ENCODE measurements around the gene APLN.

Gene APLN

GRCh38 chrX:129659861-129660260 is 5.1 kb upstream of the APLN start:
- no peak for DNase-seq

DNA sequence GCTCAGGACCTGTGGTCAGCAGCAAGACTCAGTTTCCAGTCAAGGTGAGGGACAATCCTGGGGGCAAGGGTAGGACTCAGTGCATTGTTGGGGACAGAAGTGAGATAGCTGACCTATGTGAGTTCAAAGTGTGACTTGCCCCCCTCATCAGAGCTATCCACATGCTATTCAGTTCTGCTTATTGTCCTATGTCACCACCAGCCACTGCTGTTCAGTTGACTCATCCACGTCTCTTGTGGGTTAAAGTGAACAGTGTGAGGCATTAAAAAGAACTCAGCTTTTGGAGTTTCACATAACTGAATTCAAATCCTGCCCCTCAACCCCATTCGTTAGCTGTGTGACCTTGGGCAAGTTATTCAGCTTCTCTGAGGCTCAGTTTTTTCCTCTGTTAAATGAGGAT is 4.4 kb upstream of the APLN start:
- DNase-seq = no peak

GRCh38 chrX:129658429-129658828 is 3.7 kb upstream of the APLN start:
- DNase-seq = no peak

DNA sequence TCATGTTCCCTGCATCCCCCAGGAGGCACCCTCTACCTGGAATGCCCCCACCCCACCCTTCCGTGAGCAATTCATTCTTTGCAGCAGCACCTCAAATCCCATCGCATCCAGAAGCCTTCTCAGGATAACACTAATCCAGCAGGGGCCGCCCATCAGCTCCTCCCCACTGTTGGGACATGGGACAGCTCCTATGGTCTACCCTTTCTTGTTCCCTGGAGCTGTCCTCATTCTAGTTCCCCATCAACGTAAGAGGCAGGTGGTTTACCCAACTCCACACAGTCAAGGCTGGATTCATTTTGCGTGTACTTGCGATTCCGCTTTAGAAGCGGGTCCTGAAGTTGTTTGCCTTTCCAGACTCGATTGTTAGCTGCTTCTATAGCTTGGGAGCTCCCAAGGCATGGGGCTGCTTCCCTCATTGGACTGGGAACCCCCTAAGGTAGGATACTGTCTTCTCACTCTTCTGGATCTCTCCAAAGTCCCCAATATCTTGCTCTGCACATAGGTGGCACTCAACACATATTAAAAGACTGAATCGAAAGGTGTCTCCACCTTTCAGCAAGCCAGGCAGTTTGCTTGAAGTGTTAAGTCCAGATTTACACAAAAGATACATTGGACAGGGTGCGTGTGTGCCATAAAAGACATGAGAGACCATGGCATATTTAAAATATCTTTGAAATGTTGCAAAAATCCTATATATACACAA is 942 bp upstream of the APLN start:
- no peak for DNase-seq

DNA sequence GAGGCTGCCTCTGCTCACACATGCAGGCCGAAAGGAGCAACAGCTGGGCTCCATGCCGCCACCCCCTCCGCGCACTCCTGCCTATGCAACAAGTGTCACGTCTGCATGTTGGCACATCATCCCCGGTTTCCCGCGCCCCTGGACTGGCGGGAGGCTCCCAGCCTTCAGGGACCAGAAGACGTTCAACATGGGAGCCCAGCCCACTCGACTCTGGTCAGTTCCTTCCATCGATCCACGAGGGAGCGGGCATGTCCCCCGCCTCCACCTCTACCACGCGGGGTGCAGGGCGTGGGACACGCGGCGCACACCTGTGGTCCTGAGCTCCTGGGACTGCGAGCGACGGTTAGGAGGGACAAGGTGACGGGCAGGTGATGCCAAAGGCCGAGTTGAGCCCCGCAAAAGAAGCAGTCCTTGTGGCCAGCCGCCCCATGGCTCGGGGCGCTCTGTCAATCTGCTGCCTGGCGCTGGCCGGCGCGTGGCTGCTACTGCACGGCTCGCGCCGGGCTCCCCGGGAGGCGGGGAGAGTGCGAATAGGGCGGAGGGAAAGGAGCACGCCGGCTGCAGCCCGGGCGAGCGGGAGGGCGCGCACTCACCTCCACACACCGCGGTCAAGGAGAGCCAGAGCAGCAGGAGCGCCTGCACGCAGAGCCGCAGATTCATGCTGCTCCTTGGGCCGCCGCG is 645 bp downstream of the APLN start:
- no peak for DNase-seq

- DNase-seq = no peak
These were observed 1.4 kb downstream of the APLN start for GRCh38 chrX:129653181-129653970.

GRCh38 chrX:129652565-129653169 is 2.1 kb downstream of the APLN start:
- DNase-seq = no peak

- DNase-seq = no peak
These were observed 2.8 kb downstream of the APLN start for GRCh38 chrX:129651756-129652564.

DNA sequence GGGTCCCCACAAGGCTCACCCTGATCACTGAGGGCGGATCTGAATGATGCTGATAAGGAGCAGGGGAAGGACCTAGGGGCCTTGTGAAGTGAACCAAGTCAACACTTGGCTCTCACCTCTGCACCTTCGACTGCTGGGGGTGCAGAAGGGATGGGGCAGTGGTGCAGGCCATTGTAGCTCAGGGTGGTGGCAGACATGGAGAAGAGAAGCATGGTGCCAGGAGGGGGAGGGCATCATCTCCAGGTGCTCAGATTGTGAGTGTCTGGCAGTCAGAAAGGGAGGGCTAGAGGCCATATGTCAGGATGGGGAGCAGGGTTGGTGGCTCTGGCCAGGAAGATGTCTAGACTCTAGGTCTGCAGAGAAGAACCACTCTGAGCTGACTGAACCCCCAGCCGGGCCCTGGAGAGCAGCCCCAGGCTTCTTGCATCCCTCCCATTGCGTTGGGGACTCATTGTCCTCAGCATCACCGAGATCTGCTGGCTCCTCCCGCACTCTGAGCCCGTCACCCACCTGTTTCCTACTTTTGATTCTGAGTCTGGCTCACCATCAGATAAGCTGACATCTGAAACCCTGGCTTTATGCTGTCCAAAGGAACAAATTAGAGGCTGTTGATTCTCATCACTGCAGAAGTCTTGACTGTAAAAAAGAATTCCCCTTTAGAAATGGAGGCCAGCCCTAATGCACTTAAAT is 3.8 kb downstream of the APLN start:
- DNase-seq = no peak

DNA sequence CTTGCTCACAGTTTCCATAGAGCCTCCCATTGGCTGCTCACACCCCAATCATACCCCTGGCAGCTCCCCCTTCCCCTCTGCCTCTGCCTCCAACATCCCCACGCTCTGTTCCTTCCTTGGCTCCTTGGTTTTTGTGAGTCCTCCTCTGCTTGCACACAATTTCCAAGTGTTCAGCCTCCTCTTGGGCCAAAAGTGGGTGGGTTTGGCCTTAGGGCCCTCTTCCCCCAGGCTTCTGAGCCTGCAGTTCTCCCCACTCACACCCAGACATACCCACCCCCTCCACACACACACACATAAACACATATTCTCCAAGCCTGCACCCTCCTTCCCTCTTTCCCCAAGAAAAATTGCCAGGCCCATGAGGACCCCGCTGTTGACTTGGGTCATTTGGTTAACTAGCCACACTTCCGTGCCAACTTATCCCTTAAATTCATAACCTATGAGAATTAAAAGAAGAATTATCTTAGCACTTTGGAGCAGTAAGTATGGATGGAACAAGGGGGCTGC is 4.5 kb downstream of the APLN start:
- no peak for DNase-seq

GRCh38 chrX:129649268-129650182 is 5.2 kb downstream of the APLN start:
- no peak for DNase-seq

GRCh38 chrX:129648514-129649267 is 6.1 kb downstream of the APLN start:
- no peak for DNase-seq

DNA sequence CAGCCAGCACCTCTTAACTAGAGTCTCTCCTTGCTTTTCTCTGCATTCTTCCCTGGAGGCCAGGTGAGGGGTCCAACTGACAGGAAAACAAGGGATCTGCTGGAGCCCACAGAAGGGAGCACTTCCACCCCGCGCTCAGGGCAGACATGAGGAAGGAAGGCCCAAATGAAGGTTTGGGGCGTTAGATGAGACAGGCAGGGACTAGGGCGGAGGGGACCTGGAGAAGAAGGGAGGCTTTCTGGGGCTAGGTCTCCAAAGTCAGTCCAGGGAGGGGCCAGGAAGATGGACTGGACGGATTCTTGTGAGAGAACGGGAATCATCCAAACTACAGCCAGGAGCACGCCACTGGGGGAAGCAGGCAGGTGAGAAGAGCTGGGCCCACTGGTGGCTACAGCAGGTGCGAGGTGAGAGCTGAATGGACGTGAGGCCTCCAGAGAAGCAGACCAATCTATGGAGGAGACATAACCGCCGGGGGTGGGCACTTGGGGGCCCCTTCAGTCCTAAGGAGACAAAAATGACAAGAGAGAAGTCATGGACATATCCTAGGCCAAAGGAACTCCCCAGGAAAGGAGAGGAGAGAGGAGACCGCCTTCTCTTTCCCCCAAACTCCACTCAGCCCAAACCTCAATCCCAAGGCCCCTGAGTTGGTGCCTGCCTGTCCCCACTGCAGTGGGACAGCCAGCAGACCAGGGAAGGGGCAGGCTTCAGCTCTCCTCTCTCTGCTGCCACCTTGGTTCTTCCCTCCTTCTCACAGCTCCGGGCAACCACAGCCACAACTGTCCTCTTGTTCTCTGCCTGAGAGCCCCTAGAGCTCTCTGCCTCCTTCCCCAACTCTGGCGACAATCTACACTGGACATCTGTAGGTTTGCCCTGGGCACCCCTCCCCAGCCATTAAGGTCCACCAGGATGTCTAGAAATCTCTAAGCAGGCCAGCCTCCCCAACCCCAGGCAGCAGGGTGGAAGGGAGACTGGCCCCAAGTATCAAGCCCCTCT is 7.0 kb downstream of the APLN start:
- no peak for DNase-seq

DNA sequence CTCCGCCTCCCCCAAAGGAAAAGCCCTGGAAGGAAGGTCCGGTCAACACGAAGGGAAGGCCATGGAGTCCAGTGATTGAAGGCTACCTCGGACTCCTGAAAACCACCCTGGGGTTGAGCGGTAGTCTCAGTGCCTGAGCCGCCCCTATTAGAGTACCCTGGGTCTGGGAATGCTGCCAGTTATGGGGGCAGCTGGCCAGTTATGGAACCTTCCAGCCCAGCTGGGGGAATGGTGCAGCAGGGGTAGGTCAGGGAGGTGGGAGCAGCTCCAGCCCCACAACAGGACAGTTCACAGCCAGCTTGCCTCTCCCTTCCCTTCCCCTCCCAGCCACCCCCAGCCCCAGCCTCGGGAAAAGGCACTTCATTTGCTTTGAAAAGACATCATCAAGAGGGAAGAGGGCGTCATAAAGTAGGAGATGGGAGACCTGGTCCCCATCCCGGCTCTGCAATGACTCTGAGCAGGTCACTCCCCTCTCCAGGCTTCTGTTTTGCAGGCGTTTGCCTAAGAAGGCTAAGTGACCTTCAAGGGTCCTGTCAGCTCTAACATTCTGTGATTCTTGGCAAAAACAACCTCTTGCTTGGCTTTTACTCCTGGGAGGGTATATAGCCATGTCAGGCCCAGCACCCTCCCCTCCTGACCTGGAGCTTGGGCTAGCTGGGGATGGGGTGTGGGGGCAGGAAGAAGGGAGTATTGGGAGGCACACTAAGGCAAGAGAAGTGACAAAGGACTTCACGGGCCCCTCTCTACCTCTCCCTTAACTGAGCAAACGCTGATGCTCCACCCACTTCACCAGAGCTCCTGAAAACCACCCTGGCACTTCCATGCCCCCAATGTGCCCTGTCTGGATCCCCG is 8.0 kb downstream of the APLN start:
- DNase-seq = no peak

DNA sequence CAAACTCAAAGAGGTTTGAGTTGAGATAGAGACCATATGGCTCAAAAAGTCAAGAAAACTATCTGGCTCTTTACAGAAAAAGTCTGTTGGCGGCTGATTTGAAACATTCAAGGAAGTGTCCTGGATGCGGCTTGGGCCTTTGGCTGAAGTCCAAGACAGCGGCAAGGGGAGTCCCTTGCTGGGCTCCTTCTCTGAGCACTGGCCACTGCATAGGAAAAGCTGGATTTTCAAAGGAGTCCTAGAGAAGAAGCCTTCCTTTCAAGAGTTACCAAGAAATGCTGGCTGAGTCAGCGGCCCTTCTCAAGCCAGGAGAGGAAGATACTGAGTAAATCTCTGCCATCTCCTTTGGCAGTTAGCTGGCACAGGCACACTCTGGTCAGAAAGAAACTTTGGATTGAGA is 12.1 kb downstream of the APLN start:
- DNase-seq = no peak

DNA sequence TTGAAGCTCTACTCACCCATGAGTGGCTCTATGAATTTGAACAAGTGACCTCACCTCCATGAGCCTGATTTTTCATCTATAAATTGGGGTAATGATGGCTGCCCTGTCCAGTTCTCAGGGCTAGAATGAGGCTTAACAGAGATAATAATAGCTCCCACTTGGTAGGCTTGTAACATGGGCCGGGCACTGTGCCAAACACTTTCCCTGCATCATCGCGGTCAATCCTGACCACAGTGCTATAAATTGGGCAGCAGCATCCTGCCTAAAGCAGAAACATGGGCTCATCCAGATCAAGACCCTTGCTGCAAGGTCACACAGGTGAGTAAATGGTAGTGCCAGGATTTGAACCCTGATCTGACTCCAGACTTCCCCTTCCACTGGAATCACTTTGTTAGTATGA is 12.8 kb downstream of the APLN start:
- DNase-seq = no peak

DNA sequence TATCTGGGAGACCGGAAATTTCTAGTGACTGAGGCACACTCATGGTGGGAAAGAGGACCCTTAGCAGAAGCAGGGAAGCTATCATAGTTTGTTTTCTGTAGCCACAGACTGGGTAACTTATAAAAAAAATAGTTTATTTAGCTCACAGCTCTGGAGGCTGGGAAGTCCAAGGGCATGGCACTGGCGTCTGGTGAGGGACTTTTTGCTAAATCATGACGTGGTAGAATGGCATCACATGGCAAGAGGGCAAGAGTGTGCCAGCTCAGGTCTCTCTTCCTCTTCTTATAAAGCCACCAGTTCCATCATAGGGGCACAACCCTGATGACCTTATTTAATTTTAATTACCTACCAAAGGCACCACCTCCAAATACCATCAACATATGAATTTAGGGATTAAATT is 13.3 kb downstream of the APLN start:
- DNase-seq = no peak

- no peak for DNase-seq
These were observed 14.0 kb downstream of the APLN start for GRCh38 chrX:129640737-129641136.

Data from right forelimb (tissue), 1 donor.